Activated gamma-delta T cell treated with anti-CD3 and anti-CD28 coated beads, Interleukin-2, amount 50 U/mL, for 16 hours (primary cell): Measurements from ENCODE around the gene DPEP1.
"Not testable (repeated sequence)": the region's sequence is repeated elsewhere in the genome, so short reads cannot be mapped to it uniquely, and the experiment has no call there.

Source experiments
- DNase-seq: peaks from one replicate; pipeline ENCODE4 v3.0.0-alpha.2; 2020; ENCODE audit warnings: low read depth

DPEP1 gene

GRCh38 chr16:89651584-89651983 is 38.1 kb downstream of the DPEP1 start:
- no peak for DNase-seq

DNA sequence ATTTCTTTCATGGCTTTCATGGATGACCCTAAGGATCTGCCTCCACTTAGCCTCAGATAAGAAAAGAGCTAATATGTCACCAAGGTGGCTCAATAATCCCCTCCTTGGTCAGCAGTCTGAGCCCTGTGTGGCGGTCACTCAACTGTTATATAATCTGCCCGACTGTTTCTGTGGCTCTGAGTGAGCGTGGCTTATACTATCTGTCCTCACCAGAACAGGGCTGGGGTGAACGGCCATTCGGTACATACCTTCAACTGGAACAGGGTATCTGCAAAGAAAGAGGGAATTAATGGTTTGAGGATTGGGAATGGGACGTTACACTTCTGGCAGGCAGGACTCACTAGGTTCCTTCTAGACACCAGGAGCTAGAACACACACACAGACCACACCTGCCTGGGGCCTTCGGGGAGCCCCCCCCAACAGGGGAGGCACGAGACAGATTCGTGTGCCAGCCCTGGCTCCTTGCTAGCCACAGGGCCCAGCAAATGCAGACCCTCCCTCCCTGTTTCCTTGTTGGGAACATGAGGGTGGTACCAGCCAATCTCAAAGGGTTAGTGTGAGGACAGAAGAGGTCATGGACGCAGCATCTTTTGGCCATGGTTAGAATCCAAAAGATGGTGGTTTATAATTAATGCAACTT is 40.3 kb downstream of the DPEP1 start:
- no peak for DNase-seq

- no peak for DNase-seq
These were observed 41.7 kb downstream of the DPEP1 start for GRCh38 chr16:89655062-89655643.

GRCh38 chr16:89656435-89657121 is 43.1 kb downstream of the DPEP1 start:
- no peak for DNase-seq

GRCh38 chr16:89657442-89658220 is 44.2 kb downstream of the DPEP1 start, which contains the start of the genes CHMP1A and SPATA33:
CHMP1A (minus strand) TSS chr16:89657708; CDS start chr16:89657588, 120 bp downstream.
SPATA33 (plus strand) TSS chr16:89657836; CDS start chr16:89657912, 76 bp downstream.
- peak; percentile 87 for DNase-seq

GRCh38 chr16:89658221-89658879 is 44.9 kb downstream of the DPEP1 start:
- DNase-seq: no peak

GRCh38 chr16:89660146-89660545 is 46.7 kb downstream of the DPEP1 start:
- no peak for DNase-seq

DNA sequence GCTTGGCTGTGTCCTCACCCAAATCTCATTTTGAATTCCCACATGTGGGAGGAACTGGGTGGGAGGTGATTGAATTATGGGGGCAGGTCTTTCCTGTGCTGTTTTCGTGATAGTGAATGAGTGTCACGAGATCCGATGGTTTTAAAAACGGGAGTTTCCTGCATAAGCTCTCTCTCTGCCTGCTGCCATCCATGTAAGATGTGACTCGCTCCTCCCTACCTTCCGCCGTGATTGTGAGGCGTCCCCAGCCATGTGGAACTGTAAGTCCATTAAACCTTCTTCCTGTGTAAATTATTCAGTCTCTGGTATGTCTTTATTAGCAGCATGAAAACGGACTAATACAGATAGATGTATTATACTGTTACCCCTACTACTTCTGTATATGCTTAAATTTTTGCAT is 47.8 kb downstream of the DPEP1 start:
- no peak for DNase-seq

DNA sequence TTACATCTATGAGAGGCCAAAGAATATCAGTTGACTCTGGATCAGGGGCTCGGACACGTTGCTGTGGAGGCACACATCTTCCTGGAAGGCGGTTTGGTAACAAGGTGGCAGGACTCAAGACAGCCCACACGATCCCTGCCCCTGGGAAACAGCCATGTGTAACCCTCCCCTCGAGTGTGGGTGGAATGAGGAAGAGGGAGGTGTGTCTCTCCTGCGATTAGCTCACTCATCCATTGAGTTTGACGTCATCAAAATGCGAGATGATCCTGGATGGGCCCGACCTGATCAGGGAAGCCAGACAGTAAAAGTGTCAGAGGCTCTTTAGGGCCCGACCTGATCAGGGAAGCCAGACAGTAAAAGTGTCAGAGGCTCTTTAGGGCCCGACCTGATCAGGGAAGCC is 50.8 kb downstream of the DPEP1 start:
- DNase-seq: not testable (repeated sequence)

DNA sequence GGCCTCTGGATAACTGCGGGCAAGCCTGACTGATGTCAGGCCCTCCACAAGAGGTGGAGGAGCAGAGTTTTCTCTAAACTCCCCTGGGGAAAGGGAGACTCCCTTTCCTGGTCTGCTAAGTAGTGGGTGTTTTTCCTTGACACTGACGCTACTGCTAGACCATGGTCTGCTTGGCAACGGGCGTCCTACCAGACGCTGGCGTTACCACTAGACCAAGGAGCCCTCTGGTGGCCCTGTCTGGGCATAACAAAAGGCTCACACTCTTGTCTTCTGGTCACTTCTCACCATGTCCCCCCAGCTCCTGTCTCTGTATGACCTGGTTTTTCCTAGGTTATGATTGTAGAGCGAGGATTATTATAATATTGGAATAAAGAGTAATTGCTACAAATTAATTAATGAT is 53.6 kb downstream of the DPEP1 start:
- not testable (repeated sequence) for DNase-seq

GRCh38 chr16:89667633-89668032 is 54.2 kb downstream of the DPEP1 start:
- no peak for DNase-seq

- DNase-seq: no peak
These were observed 55.3 kb downstream of the DPEP1 start for GRCh38 chr16:89668790-89669158.

DNA sequence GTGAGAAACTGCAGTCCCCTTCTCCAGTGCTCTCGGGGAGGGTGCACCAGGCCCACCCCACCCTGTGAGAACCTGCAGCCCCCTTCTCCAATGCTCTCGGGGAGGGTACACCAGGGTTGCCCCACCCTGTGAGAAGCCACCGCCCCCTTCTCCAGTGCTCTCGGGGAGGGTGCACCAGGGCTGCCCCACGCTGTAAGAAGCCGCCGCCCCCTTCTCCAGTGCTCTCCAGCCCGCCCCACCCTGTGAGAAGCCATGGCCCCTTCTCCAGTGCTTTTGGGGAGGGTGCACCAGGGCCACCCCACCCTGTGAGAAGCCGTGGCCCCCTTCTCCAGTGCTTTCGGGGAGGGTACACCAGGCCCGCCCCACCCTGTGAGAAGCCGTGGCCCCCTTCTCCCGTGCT is 56.3 kb downstream of the DPEP1 start:
- no peak for DNase-seq

GRCh38 chr16:89670496-89671431 is 57.3 kb downstream of the DPEP1 start:
- no peak for DNase-seq

- not testable (repeated sequence) for DNase-seq
These were observed 58.1 kb downstream of the DPEP1 start for GRCh38 chr16:89671565-89671964.

DNA sequence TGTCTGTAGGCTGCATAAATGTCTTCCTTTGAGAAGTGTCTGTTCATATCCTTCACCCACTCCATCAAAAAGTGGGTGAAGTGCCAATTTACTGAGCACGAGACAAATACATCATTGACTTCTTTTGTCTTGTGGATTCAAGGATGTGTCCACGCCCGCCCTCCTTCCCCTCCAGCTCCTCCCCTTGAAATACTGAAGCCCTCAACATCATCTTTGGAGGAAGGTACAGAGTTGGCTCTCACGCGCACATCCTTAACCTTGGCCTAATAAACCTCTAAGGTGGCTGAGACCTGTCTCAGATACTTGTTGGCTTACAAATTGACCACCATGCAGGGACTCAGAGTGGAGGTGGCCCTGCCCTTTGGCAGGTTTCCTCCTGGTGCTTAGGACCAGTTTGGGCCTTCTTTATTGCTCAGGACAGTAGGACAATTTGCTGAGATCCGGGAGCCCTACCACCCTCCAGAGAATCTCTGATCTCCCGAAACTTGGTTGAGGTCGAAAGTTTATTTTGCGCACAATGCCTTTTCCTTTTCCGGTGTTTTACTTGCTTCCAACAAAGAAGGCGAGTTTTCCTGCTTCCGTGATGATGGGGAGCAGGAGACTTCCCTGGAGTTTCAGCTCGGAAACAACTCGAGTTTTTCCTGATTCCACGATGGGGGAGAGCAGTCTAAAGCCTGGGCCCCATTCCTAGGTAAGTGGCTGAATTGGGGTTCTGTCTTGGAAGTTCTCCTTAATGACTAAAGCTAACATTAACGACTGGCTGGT is 58.9 kb downstream of the DPEP1 start:
- DNase-seq: no peak

DNA sequence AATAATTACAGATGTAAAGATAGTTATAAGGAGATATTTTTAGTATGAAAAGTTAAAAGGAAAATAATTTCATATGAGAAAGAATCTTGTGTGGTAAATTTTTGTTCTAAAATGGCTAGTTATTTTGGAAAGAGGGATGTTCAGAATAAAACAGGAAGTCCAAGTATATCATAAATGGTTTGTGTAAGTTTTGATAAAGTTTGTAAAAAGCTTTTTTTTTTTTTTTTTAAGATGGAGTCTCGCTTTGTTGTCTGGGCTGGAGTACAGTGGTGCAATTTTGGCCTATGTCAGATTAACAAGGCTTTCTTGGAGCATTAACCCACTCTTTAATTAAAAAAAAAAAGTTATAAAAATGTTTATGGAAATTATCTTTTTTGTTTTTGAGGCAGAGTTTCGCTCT is 64.8 kb downstream of the DPEP1 start:
- no peak for DNase-seq

GRCh38 chr16:89685916-89686315 is 72.5 kb downstream of the DPEP1 start:
- DNase-seq: no peak

- DNase-seq: peak; percentile 80
These were observed 73.2 kb downstream of the DPEP1 start, which contains the start of gene CDK10 for GRCh38 chr16:89686520-89687091. CDK10 (plus strand) TSS chr16:89686689; CDS start chr16:89686711, 22 bp downstream.
